NCI-H510A treated with DMSO at 0.1 percent for 48 hours (cell line): ENCODE measurements around the gene GABBR2.

Experiments
- DNase-seq: peaks from one replicate; lab custom pipeline; 2025; lab: John Stamatoyannopoulos, UW

Gene GABBR2

GRCh38 chr9:98438666-98439065 lies 270.1 kb downstream of the GABBR2 start:
- DNase-seq: no peak

GRCh38 chr9:98437458-98438034 lies 271.2 kb downstream of the GABBR2 start:
- DNase-seq: no peak

- DNase-seq: no peak
Measured at GRCh38 chr9:98432960-98433359, 275.8 kb downstream of the GABBR2 start.

DNA sequence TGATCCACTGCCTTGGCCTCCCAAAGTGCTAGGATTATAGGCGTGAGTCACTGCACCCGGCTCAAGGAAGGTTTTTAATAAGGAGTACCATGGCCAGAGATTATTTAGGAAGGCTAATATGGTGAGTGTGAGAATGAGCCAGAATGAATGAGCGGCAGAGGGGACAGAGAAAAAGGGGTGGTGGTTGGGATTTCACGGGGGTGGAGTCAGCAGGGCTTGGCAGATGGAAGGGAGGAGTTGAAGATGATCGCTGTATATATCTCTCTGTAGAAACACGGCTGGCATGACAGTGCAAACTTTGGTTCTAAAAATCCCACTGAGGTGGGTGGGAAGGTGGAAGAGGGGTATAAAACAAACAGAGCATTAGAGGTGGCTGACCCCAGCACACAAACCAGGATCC lies 276.6 kb downstream of the GABBR2 start:
- DNase-seq: no peak

GRCh38 chr9:98430535-98431292 lies 278.0 kb downstream of the GABBR2 start:
- no peak for DNase-seq

DNA sequence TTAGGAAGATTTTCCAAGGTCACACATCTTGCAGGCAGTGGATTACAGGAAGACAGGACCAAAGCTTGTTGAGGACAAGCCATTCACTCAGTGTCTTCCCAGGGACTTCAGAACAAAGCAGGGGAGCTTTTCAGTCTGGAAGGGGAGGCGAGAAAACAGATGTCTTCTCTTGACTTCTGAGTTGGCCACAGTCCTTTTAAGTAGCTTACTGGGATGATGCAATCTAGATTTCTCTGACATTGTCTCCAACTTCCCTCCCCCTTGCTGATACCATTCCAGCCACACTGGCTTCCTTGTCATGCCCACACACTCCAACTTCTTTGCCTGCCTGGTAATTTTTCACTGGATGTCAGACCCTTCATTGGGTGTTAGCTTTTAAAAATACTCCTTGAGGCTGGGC lies 279.1 kb downstream of the GABBR2 start:
- DNase-seq: no peak

DNA sequence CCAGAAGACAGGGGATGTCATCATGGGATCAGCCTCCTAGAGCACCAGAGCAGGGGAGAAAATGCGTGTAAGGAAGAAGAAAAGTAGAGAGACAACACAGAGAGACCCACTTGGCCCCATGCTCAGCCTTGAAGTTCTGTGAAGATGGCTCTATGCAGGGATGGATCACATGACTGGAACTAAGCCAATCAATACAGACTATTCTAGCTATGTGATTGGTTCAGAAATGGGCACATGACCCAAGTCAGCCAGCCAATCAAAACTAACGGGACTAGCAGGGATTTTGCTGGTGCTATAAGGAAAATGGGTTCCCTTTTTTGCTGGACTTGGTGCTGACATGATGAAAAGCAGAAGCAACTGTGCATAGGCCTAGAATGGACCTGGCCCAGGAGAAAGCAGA lies 280.3 kb downstream of the GABBR2 start:
- DNase-seq: no peak

- DNase-seq: no peak
Measured at GRCh38 chr9:98427491-98427890, 281.2 kb downstream of the GABBR2 start.

- DNase-seq: no peak
Measured at GRCh38 chr9:98425079-98425478, 283.7 kb downstream of the GABBR2 start.

DNA sequence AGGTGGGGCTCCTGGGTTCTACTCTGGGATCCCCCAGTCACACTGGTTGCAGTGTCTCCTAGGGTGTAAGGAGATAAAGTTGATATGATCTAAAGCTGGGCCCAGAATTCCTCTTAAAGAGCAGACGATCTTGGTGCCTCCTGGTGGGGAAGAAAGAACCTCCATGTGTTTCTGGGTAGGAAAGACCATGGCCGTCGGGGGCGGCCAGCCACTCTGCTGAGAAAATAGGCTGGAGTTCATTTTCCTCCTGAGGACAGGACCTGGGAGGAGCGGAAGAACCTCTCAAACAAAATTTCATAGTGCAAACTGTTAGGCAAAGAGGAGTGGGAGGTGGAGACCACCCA lies 289.5 kb downstream of the GABBR2 start:
- no peak for DNase-seq

DNA sequence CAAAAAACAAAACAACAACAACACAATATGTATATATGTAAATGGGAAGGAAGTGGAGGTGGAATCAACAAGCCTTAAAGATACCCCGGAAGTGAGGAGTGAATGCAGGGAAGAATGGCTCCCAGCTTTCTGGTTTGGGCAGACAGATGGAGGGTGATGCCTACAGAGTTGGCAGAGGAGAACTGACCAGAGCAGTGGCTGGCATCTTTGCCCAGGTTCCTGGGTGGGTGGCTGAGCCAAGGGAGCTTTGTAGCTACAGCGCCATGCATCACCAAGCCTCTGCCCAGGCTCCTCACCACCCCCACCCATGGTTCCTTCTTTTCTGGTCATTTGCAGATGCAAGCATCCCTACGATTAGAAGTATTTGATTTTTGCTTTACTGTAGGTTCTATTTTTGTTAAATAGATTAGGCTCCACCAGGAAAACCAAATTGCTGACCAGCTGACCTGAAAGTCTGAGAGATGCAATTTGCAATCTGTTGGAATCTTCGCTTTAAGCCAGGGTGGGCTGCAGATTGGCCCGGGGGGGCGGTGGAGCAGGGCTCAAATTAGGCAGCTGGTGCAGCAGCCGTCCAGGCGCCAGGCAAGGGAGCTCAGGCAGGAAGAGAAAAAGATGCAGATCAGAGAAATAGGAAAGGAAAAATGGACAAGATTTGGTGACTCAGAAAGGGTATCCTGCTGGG lies 290.0 kb downstream of the GABBR2 start:
- no peak for DNase-seq

GRCh38 chr9:98416294-98417248 lies 292.2 kb downstream of the GABBR2 start:
- no peak for DNase-seq

DNA sequence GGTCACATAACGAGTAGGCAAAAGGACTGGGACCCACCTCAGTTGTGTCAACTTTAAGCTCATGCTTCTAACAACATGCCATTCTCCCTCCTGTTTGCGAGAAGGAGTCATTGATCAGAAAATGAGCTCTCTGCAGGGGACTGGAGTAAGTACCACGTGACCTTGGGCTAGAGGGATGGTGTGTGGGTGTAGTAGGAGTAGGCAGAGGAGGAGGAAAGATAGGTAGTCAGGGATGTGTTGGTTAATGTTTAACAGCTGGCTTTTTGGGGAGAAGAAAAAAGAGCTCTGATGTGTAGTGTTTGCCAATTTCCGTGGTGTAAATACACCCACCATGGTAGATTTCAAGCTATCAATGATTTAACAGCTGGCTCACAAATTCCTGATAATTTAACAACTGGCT lies 293.0 kb downstream of the GABBR2 start:
- DNase-seq: no peak

- DNase-seq: no peak
Measured at GRCh38 chr9:98413084-98413483, 295.7 kb downstream of the GABBR2 start.

DNA sequence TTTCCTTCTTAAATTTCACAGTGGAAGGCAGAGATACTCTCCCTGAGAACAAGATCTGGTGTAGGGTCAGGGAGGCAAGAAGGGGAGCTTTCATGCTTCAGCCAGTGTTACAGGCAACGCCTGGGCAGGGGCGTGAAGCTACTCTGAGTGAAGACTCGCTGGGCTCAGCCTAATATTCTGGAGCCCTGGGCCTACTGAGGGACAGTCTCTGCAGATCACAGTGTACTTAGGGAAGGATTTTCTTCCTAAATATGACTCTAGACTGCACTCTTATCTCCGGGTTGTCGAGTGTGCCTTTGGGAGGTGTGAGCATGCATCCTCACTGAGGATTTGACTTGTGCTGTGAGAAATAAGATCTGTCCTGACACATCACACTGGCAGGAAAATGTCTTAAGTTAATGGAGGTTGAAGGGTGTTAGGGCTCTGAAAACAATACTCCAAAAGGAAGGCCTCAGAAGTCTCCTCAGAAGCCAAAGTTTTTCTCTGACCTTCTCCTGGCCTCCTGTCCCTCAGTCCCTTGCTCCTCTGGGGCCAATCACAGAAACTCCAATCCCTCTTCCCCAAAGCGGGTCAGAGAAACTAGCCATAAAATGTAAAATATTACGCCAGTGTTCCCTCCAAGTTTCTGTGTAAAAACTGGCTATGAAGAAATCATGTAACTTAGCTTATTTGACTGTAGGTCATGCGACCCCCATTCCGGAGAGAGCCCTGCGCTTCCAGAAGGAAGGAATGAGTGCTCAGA lies 296.5 kb downstream of the GABBR2 start:
- no peak for DNase-seq

DNA sequence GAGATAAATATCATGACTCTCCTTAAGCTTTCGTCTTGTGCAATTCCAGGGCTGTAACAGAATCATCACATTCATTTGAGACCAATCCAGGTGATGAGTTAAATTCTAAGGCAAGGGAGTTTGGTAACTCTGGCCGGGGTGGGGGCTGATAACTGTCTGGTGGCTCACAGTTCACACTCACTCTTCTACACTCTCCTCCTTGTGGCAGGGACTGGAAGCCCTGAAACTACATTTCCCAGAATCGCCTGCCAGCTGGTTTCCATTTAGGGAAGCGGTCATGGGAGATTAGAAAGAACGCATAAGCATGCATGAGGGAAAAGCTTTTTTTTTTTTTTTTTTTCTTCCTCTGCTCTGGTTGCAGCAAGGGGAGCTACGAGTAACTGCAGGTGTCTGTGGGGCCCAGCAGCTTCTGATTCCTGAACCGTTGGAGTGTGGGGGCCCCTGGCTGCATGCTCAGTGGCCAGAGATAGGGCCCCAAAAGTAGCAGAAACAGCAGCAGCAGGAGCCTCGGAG lies 298.5 kb downstream of the GABBR2 start:
- DNase-seq: no peak

- no peak for DNase-seq
Measured at GRCh38 chr9:98409719-98410118, 299.0 kb downstream of the GABBR2 start.

DNA sequence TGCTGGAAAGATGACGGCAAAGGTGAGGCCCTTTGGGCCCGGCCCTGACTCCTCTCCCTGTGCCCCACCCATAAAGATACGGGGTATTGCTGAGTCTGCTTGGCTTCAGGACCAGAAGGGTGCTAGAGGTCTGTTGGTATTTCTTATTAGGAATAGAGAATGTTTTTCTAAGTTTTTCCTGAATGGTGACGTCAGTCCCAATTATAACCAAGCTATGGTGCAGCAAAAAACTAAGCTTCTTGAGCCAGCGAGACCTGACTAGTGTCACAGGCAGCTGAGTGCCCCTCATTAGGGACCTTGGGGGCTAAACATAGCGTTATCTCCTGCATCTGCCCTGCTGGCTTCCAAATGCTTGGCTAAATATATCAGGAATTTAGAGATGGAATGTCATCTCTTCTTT lies 302.3 kb downstream of the GABBR2 start:
- no peak for DNase-seq

GRCh38 chr9:98404237-98404636 lies 304.5 kb downstream of the GABBR2 start:
- DNase-seq: no peak

DNA sequence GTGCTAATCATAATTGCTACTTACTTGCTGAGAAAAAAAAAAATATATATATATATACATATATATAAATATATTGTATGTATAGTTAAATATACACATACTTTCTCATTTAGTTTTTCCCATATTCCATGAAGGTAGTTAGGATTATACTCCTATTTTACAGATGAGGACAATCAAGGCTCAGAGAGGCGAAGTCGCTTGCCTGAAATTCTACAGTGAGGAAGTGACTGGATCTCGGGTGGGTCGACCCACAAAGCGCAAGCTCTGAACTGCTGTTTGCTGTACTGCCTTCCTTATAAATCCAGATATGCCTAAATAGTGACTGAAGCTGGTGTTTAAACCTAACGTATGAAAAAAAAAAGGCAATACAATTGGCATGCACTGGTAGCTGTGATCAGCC lies 305.0 kb downstream of the GABBR2 start:
- no peak for DNase-seq
